Stromal cell of bone marrow (primary cell): ENCODE measurements around the gene ENTPD2.
"Not testable (repeated sequence)": the region's sequence is repeated elsewhere in the genome, so short reads cannot be mapped to it uniquely, and the experiment has no call there.

ENCODE experiments used
- DNase-seq: peaks from one replicate; pipeline ENCODE4 v3.0.0-alpha.2; 2012; ENCODE audit warnings: low read depth

The ENTPD2 gene

GRCh38 chr9:137015976-137016375 is 37.9 kb downstream of the ENTPD2 start:
- no peak for DNase-seq

- no peak for DNase-seq
These were observed 38.3 kb downstream of the ENTPD2 start for GRCh38 chr9:137015540-137015930.

- DNase-seq = no peak
These were observed 38.9 kb downstream of the ENTPD2 start for GRCh38 chr9:137014776-137015539.

GRCh38 chr9:137014166-137014565 is 39.7 kb downstream of the ENTPD2 start:
- DNase-seq = no peak

- no peak for DNase-seq
These were observed 40.3 kb downstream of the ENTPD2 start for GRCh38 chr9:137013571-137013940.

- DNase-seq = no peak
These were observed 40.9 kb downstream of the ENTPD2 start for GRCh38 chr9:137012694-137013570.

- DNase-seq = no peak
These were observed 41.8 kb downstream of the ENTPD2 start for GRCh38 chr9:137011907-137012675.

GRCh38 chr9:137011156-137011555 is 42.7 kb downstream of the ENTPD2 start:
- DNase-seq = no peak

GRCh38 chr9:137009938-137010732 is 43.7 kb downstream of the ENTPD2 start:
- DNase-seq = no peak

GRCh38 chr9:137009217-137009616 is 44.6 kb downstream of the ENTPD2 start:
- DNase-seq = no peak

GRCh38 chr9:137008312-137008711 is 45.5 kb downstream of the ENTPD2 start:
- no peak for DNase-seq

GRCh38 chr9:137007816-137008270 is 46.0 kb downstream of the ENTPD2 start:
- no peak for DNase-seq

- DNase-seq = no peak
These were observed 46.6 kb downstream of the ENTPD2 start for GRCh38 chr9:137007108-137007815.

- no peak for DNase-seq
These were observed 47.5 kb downstream of the ENTPD2 start for GRCh38 chr9:137006116-137007003.

GRCh38 chr9:137004285-137004684 is 49.6 kb downstream of the ENTPD2 start:
- not testable (repeated sequence) for DNase-seq

GRCh38 chr9:137002646-137003041 is 51.2 kb downstream of the ENTPD2 start:
- DNase-seq = no peak

GRCh38 chr9:137001857-137002645 is 51.8 kb downstream of the ENTPD2 start:
- no peak for DNase-seq

GRCh38 chr9:137000177-137000930 is 53.5 kb downstream of the ENTPD2 start:
- DNase-seq = no peak
